ENCODE data around the gene SSR1. TPM values are rescaled to one million over a fixed set of nuclear protein-coding genes. Genes with fewer than 3 reads are reported as not detected.

The SSR1 gene
- total RNA-seq, 1 donor from 2014 or later = 183 TPM

GRCh38 chr6:7235712-7236305 is 77.2 kb downstream of the SSR1 start:
- no peak overlapping the region for H3K4me3 Mint-ChIP-seq (ENCODE audit: unreplicated experiment)
- no peak overlapping the region for H3K27ac Mint-ChIP-seq (ENCODE audit: unreplicated experiment)
- DNase-seq (ENCODE audit: extremely low spot score, unreplicated experiment) = no peak

GRCh38 chr6:7234547-7234946 is 78.5 kb downstream of the SSR1 start:
- Mint-ChIP-seq H3K9me3 (ENCODE audit: unreplicated experiment) (no peaks in the 10 kb centered on the region), H3K27ac (ENCODE audit: unreplicated experiment) (no peak overlapping the region), H3K4me3 (ENCODE audit: unreplicated experiment) (no peak overlapping the region), H3K4me1 (ENCODE audit: unreplicated experiment) (peaks cover 4% of the 10 kb centered on the region), H3K36me3 (ENCODE audit: unreplicated experiment) (peaks cover 22% of the 10 kb centered on the region), H3K27me3 (ENCODE audit: unreplicated experiment) (no peaks in the 10 kb centered on the region)
- TF ChIP-seq CTCF (IDR thresholded peaks at IDR 0.05) = no peak
- DNase-seq (ENCODE audit: extremely low spot score, unreplicated experiment) = no peak

More at GRCh38 chr6:7235712-7236305, 77.2 kb downstream of the SSR1 start:
- Mint-ChIP-seq H3K4me1 (ENCODE audit: unreplicated experiment) (peaks cover 4% of the 10 kb centered on the region), H3K27me3 (ENCODE audit: unreplicated experiment) (no peaks in the 10 kb centered on the region), H3K9me3 (ENCODE audit: unreplicated experiment) (no peaks in the 10 kb centered on the region), H3K36me3 (ENCODE audit: unreplicated experiment) (peaks cover 25% of the 10 kb centered on the region)
- TF ChIP-seq CTCF (IDR thresholded peaks at IDR 0.05) = no peak

DNA sequence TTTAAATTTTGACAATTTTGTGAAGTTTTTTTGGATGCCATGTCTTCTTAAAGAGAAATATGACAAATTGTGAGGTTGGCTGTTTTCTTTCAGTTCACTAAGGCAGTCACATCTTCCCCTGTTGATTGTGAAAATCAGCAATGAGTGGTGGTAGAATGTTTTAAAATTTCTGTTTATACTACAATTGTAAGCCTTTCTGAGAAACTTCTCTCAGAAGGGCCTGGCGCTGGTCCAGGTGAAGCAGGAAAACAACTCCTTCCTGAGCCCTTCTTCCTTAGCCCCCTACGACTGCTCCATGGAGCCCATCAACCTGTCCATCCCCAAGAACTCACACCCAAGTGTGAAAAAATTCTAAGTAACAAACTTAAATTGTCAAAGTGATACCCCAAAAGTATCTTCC is 80.6 kb downstream of the SSR1 start:
- peaks cover 32% of the 10 kb centered on the region for H3K36me3 Mint-ChIP-seq (ENCODE audit: unreplicated experiment)
- peaks cover 2% of the 10 kb centered on the region for H3K4me1 Mint-ChIP-seq (ENCODE audit: unreplicated experiment)
- H3K4me3 Mint-ChIP-seq (ENCODE audit: unreplicated experiment) = no peak overlapping the region
- H3K9me3 Mint-ChIP-seq (ENCODE audit: unreplicated experiment) = no peaks in the 10 kb centered on the region
- DNase-seq (ENCODE audit: extremely low spot score, unreplicated experiment) = no peak
- H3K27me3 Mint-ChIP-seq (ENCODE audit: unreplicated experiment) = no peaks in the 10 kb centered on the region
- TF ChIP-seq CTCF (IDR thresholded peaks at IDR 0.05) = no peak
- H3K27ac Mint-ChIP-seq (ENCODE audit: unreplicated experiment) = no peak overlapping the region

GRCh38 chr6:7230956-7231713 is 81.9 kb downstream of the SSR1 start:
- peaks cover 39% of the 10 kb centered on the region for H3K36me3 Mint-ChIP-seq (ENCODE audit: unreplicated experiment)
- DNase-seq (ENCODE audit: extremely low spot score, unreplicated experiment) = no peak
- no peak for TF ChIP-seq CTCF (IDR thresholded peaks at IDR 0.05)

DNA sequence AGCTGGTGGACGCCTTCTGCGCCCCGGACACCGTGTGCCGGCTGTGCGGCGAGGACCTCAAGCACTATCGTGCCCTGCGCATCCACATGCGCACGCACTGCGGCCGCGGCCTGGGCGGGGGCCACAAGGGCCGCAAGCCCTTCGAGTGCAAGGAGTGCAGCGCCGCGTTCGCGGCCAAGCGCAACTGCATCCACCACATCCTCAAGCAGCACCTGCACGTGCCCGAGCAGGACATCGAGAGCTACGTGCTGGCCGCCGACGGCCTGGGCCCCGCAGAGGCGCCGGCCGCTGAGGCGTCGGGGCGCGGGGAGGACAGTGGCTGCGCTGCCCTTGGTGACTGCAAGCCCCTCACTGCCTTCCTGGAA is 82.7 kb downstream of the SSR1 start:
- Mint-ChIP-seq H3K4me1 (ENCODE audit: unreplicated experiment) (peaks cover 2% of the 10 kb centered on the region), H3K27ac (ENCODE audit: unreplicated experiment) (no peak overlapping the region), H3K36me3 (ENCODE audit: unreplicated experiment) (peaks cover 39% of the 10 kb centered on the region), H3K4me3 (ENCODE audit: unreplicated experiment) (no peak overlapping the region), H3K27me3 (ENCODE audit: unreplicated experiment) (no peaks in the 10 kb centered on the region), H3K9me3 (ENCODE audit: unreplicated experiment) (no peaks in the 10 kb centered on the region)
- no peak for DNase-seq (ENCODE audit: extremely low spot score, unreplicated experiment)
- no peak for TF ChIP-seq CTCF (IDR thresholded peaks at IDR 0.05)

More at GRCh38 chr6:7230956-7231713, 81.9 kb downstream of the SSR1 start:
- Mint-ChIP-seq H3K27me3 (ENCODE audit: unreplicated experiment) (no peaks in the 10 kb centered on the region), H3K27ac (ENCODE audit: unreplicated experiment) (no peak overlapping the region), H3K4me3 (ENCODE audit: unreplicated experiment) (no peak overlapping the region), H3K9me3 (ENCODE audit: unreplicated experiment) (no peaks in the 10 kb centered on the region), H3K4me1 (ENCODE audit: unreplicated experiment) (peaks cover 2% of the 10 kb centered on the region)
